ENCODE results near the gene ENG. TPM values are rescaled to one million over a fixed set of nuclear protein-coding genes. Genes with fewer than 3 reads are reported as not detected.

ENG gene
- total and polyA plus RNA-seq, 4 donors: 41.1 to 317 (median 131) TPM

DNA sequence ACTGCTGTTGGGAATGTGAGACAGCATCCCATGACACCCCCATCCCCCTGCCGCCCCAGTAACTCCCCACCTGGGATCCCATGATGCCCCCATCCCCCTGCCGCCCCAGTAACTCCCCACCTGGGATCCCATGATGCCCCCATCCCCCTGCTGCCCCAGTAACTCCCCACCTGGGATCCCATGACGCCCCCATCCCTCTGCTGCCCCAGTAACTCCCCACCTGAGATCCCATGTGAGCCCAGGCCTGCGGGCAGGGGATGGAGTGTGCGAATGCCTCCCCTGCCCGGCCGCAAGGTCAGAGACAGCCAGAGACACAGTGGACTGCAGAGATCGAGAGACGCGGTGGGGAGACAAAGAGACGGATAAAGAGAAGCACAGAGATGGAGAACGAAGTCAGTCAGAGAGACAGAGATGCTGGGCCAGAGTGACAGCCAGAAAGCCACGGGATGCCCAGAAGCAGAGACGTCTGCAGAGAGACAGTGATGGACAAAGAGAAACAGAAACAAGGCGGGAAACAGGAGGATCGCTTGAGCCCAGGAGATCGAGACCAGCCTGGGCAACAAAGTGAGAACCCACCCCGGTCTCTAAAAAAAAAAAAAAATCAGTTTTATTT is 77.0 kb downstream of the ENG start:
- no peak for DNase-seq
- Histone ChIP-seq H3K27ac (ENCODE audit: low read depth in 1 of 2, low read length in 1 of 2) (peak overlapping the region in 1 of 2 donors; percentile 5), H3K27me3 (ENCODE audit: control insufficient read depth in 3 of 3, insufficient read depth in 3 of 3, low read length in 2 of 3) (no peaks in the 10 kb centered on the region), H3K4me1 (ENCODE audit: control insufficient read depth in 5 of 5, insufficient read depth in 5 of 5, low read length in 5 of 5) (peaks cover 0 to 10% (median 4%) of the 10 kb centered on the region in 5 donors), H3K36me3 (ENCODE audit: control insufficient read depth in 4 of 4, insufficient read depth in 4 of 4, low read length in 4 of 4) (peaks cover 0 to 3% (median under 1%) of the 10 kb centered on the region in 4 donors), H3K4me3 (no peak overlapping the region), H3K9me3 (ENCODE audit: control insufficient read depth in 4 of 4, insufficient read depth in 3 of 4, low read length in 3 of 4) (no peaks in the 10 kb centered on the region), H3K9ac (ENCODE audit: insufficient read depth in 1 of 2, low read length in 2 of 2) (no peak overlapping the region)
- no peak for TF ChIP-seq CTCF (IDR thresholded peaks at IDR 0.05; ENCODE audit: control extremely low read depth, extremely low read depth)
- no peak for ATAC-seq (ENCODE audit: insufficient read depth, low FRiP score)
- WGBS, 2 donors: 31 to 63% methylated on average over 18 of the region's 18 CpGs

DNA sequence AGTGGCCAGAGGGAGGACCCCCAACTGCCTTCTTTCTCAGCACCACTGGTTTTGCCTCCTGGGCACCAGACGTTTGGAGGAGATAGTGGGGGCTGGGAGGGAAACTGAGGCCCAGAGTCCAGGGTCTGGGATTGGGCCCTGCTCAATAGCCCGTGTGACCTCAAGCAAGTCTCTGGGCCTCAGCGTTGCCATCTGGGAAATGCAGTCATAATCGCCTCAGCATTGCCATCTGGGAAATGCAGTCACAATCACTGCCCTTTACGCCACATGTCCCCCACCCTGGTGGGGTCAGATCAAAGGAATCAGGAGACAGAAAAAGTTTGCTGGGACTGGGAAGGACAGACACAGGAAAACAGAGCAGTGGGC is 77.6 kb downstream of the ENG start:
- Histone ChIP-seq H3K4me3 (no peak overlapping the region), H3K27me3 (ENCODE audit: control insufficient read depth in 3 of 3, insufficient read depth in 3 of 3, low read length in 2 of 3) (no peaks in the 10 kb centered on the region), H3K4me1 (ENCODE audit: control insufficient read depth in 5 of 5, insufficient read depth in 5 of 5, low read length in 5 of 5) (peaks cover 0 to 10% (median 4%) of the 10 kb centered on the region in 5 donors), H3K36me3 (ENCODE audit: control insufficient read depth in 4 of 4, insufficient read depth in 4 of 4, low read length in 4 of 4) (peaks cover 0 to 3% (median under 1%) of the 10 kb centered on the region in 4 donors), H3K9me3 (ENCODE audit: control insufficient read depth in 4 of 4, insufficient read depth in 3 of 4, low read length in 3 of 4) (no peaks in the 10 kb centered on the region), H3K9ac (ENCODE audit: insufficient read depth in 1 of 2, low read length in 2 of 2) (no peak overlapping the region), H3K27ac (ENCODE audit: low read depth in 1 of 2, low read length in 1 of 2) (peak overlapping the region in 1 of 2 donors; percentile 71)
- DNase-seq (no peak), ATAC-seq (ENCODE audit: insufficient read depth, low FRiP score) (no peak)
- TF ChIP-seq CTCF (IDR thresholded peaks at IDR 0.05; ENCODE audit: control extremely low read depth, extremely low read depth): no peak
- WGBS, 2 donors: 42 to 55% methylated on average over 5 of the region's 5 CpGs

DNA sequence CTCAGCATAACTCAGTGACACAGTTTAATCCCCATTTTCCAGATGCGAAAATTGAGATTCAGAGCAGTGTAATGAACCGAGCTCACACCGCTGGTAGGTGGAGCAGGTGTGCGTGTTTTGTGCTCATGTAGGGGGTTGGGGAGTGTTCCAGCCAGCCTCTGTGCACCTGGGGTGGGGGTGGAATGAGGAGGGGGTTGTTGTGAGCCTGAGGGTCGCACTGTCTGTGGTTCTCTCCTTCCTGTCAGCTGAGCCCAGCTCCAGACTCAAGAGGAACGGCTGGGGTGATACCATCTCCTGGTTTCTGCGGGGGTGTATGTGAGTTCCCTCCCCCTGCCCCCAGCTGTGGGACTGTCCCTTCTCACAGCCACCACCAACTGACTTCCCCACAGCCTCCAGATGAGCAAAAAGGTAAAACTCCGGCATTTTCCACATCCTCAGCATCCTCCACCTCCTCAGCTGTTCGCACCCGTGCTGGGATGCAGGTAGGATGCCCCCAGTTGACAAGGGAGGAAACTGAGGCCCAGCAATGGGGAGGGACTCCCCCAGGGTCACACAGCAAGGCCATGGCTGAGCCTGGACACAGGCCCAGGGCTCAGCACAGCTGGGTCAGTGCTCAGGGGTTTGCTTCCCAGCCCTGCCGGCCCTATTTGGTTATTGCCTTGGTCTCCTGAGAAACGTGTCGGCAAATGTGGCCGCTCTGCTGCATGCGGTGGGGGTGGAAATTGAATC is 78.1 kb downstream of the ENG start:
- DNase-seq: peak in 1 of 3 donors; percentile 28
- H3K4me3 ChIP-seq: no peak overlapping the region
- no peaks in the 10 kb centered on the region for H3K27me3 ChIP-seq (ENCODE audit: control insufficient read depth in 3 of 3, insufficient read depth in 3 of 3, low read length in 2 of 3)
- ATAC-seq (ENCODE audit: insufficient read depth, low FRiP score): no peak
- peaks cover 0 to 3% (median under 1%) of the 10 kb centered on the region in 4 donors for H3K36me3 ChIP-seq (ENCODE audit: control insufficient read depth in 4 of 4, insufficient read depth in 4 of 4, low read length in 4 of 4)
- peaks cover 0 to 10% (median 4%) of the 10 kb centered on the region in 5 donors for H3K4me1 ChIP-seq (ENCODE audit: control insufficient read depth in 5 of 5, insufficient read depth in 5 of 5, low read length in 5 of 5)
- no peak overlapping the region for H3K9ac ChIP-seq (ENCODE audit: insufficient read depth in 1 of 2, low read length in 2 of 2)
- TF ChIP-seq CTCF (IDR thresholded peaks at IDR 0.05; ENCODE audit: control extremely low read depth, extremely low read depth): no peak
- H3K27ac ChIP-seq (ENCODE audit: low read depth in 1 of 2, low read length in 1 of 2): peak overlapping the region in 1 of 2 donors; percentile 71
- 29 to 59% methylated on average over 15 of the region's 15 CpGs for WGBS, 2 donors
- H3K9me3 ChIP-seq (ENCODE audit: control insufficient read depth in 4 of 4, insufficient read depth in 3 of 4, low read length in 3 of 4): no peaks in the 10 kb centered on the region

All from lung (tissue), 12 donors.